Kidney (tissue), 14 donors: ENCODE results near the gene NLRP1. TPM values are rescaled to one million over a fixed set of nuclear protein-coding genes. Genes with fewer than 3 reads are reported as not detected.

Experiments
- DNase-seq, 5 donors: peaks; one replicate each; pipeline ENCODE4 v3.0.0-alpha.2; 2013 to 2020
- FAIRE-seq: peaks from 2 replicates; lab custom pipeline; 2012; peaks lifted over from hg19 to GRCh38; lab: Jason Lieb, UNC
- H3K27ac ChIP-seq, 2 donors: one replicate each; pipeline ENCODE4 v1.7.0; 2013; ENCODE audit warnings: low read depth in 2 of 2, low read length in 2 of 2, inconsistent platforms in 1 of 2
- H3K27me3 ChIP-seq: one replicate; pipeline ENCODE4 v1.7.1; 2013; ENCODE audit warnings: low read length, inconsistent platforms; ENCODE audit not compliant: control insufficient read depth, insufficient read depth
- H3K36me3 ChIP-seq, 3 donors: one replicate each; pipeline versions ENCODE4 v1.7.0 to v1.7.1; 2013; ENCODE audit warnings: low read length in 3 of 3, control low read depth in 1 of 3, inconsistent platforms in 1 of 3; ENCODE audit not compliant: insufficient read depth in 3 of 3, control insufficient read depth in 2 of 3
- H3K4me1 ChIP-seq, 3 donors: one replicate each; pipeline versions ENCODE4 v1.7.0 to v1.7.1; 2013; ENCODE audit warnings: low read length in 3 of 3, inconsistent platforms in 1 of 3, low read depth in 1 of 3; ENCODE audit not compliant: control insufficient read depth in 2 of 3, insufficient read depth in 2 of 3
- H3K4me3 ChIP-seq, 3 donors: one replicate each; pipeline versions ENCODE4 v1.7.0 to v1.8.1; 2013; ENCODE audit warnings: low read length in 3 of 3, control low read depth in 1 of 3, inconsistent platforms in 1 of 3
- H3K9ac ChIP-seq, 3 donors: one replicate each; pipeline versions ENCODE4 v1.7.0 to v1.7.1; 2013; ENCODE audit warnings: low read length in 3 of 3, control low read depth in 1 of 3, inconsistent platforms in 1 of 3
- H3K9me3 ChIP-seq, 3 donors: one replicate each; pipeline versions ENCODE4 v1.7.0 to v1.7.1; 2013; ENCODE audit warnings: low read length in 3 of 3, control low read depth in 1 of 3, inconsistent platforms in 1 of 3; ENCODE audit not compliant: control insufficient read depth in 2 of 3, insufficient read depth in 1 of 3
- CTCF ChIP-seq: IDR thresholded peaks from 3 replicates; pipeline ENCODE4 v1.5.1; 2012; ENCODE audit warnings: mild to moderate bottlenecking, moderate library complexity, borderline replicate concordance; ENCODE audit not compliant: insufficient read depth; ENCODE audit errors: extremely low read depth
- intact Hi-C: fragments of 100-400 bp; cut with DNase I; formaldehyde crosslinking; loops from one replicate; pipeline ENCODE4 v1.11.1; 2022
- polyA plus RNA-seq: library from polyadenylated mRNA; stranded (reverse); fragments of 350-450 nt; fragmentation: Illumina TruSeq; extraction: RNeasy Lipid Tissue Mini Kit (QIAGEN cat#74804); gene quantifications from one replicate; pipeline ENCODE4 v1.2.3, GENCODE V29; 2014; ENCODE audit warnings: low read depth, low replicate concordance; ENCODE audit not compliant: insufficient read depth
- total RNA-seq: library from RNA; stranded (reverse); fragmentation: NEBNext Ultra II Directional; extraction: Animal tissue kit (Norgen Biotek cat#: 25700); gene quantifications from one replicate; pipeline ENCODE4 v1.2.1, GENCODE V29; 2021
- donor health status: control.
- donor health status: control.
- donor health status: control.
- donor health status: control.
- donor health status: control.
- donor health status: DM: yes; HTN: yes; CAD: no.
- donor health status: Normal renal cell carcinoma (clear cell type).

NLRP1 gene
- total and polyA plus RNA-seq, 2 donors from 2014 or later = 11.4 to 19.6 TPM

- FAIRE-seq = no peak
- no peak overlapping the region for H3K27ac ChIP-seq
- no peak for DNase-seq
- H3K4me3 ChIP-seq = no peak overlapping the region
- no peaks in the 10 kb centered on the region for H3K4me1 ChIP-seq
- H3K9ac ChIP-seq = no peak overlapping the region
- H3K27me3 ChIP-seq = peaks cover 2% of the 10 kb centered on the region
- no peaks in the 10 kb centered on the region for H3K36me3 ChIP-seq
- intact Hi-C loops = no loop called here
- TF ChIP-seq CTCF = no peak
- H3K9me3 ChIP-seq = no peaks in the 10 kb centered on the region
Observed at GRCh38 chr17:5605452-5605851, 21.1 kb upstream of the NLRP1 start.

GRCh38 chr17:5600041-5600440 is 15.7 kb upstream of the NLRP1 start:
- Histone ChIP-seq H3K36me3 (no peaks in the 10 kb centered on the region), H3K27ac (no peak overlapping the region), H3K4me3 (no peak overlapping the region), H3K27me3 (peaks cover 2% of the 10 kb centered on the region), H3K9me3 (no peaks in the 10 kb centered on the region), H3K9ac (no peak overlapping the region), H3K4me1 (no peaks in the 10 kb centered on the region)
- no peak for DNase-seq
- no peak for FAIRE-seq
- no peak for TF ChIP-seq CTCF
- intact Hi-C loops = no loop called here

GRCh38 chr17:5598457-5598856 is 14.1 kb upstream of the NLRP1 start:
- no peaks in the 10 kb centered on the region for H3K4me1 ChIP-seq
- TF ChIP-seq CTCF = no peak
- no peak overlapping the region for H3K27ac ChIP-seq
- no peak overlapping the region for H3K9ac ChIP-seq
- no peak for FAIRE-seq
- intact Hi-C loops = loop anchor here (5.0 kb wide), 1 partner anchor 819 kb away; no protein-coding TSS in a partner anchor
- no peak for DNase-seq
- H3K36me3 ChIP-seq = no peaks in the 10 kb centered on the region
- H3K27me3 ChIP-seq = peaks cover 2% of the 10 kb centered on the region
- no peaks in the 10 kb centered on the region for H3K9me3 ChIP-seq
- H3K4me3 ChIP-seq = no peak overlapping the region

GRCh38 chr17:5596421-5596820 is 12.1 kb upstream of the NLRP1 start:
- no peak for FAIRE-seq
- intact Hi-C loops = loop anchor here (5.0 kb wide), 1 partner anchor 821 kb away; no protein-coding TSS in a partner anchor
- Histone ChIP-seq H3K36me3 (no peaks in the 10 kb centered on the region), H3K27ac (no peak overlapping the region), H3K27me3 (peaks cover 2% of the 10 kb centered on the region), H3K4me1 (no peaks in the 10 kb centered on the region), H3K9ac (no peak overlapping the region), H3K9me3 (no peaks in the 10 kb centered on the region), H3K4me3 (no peak overlapping the region)
- DNase-seq = no peak
- TF ChIP-seq CTCF = no peak
